ENCODE data around the gene ITPR1. TPM values are rescaled to one million over a fixed set of nuclear protein-coding genes. Genes with fewer than 3 reads are reported as not detected.
A peak's percentile ranks its signal among the peaks of the same experiment; 100 is the strongest.

Gene ITPR1
- total RNA-seq, 4 donors from 2014 or later = 15.3 to 50.2 (median 28.7) TPM

- H3K27ac ChIP-seq = peak overlapping the region in 2 of 4 donors; percentile 14 to 24
- WGBS, 2 donors (ENCODE audit: low coverage in 1 of 2) = 71 to 79% methylated on average over 1 to 5 of the region's 5 CpGs
- no peak for TF ChIP-seq POLR2A (IDR thresholded peaks at IDR 0.05)
- no peak for TF ChIP-seq CTCF (IDR thresholded peaks at IDR 0.05)
- TF ChIP-seq EP300 (IDR thresholded peaks at IDR 0.05; ENCODE audit: low read depth) = no peak
- no peak for TF ChIP-seq POLR2AphosphoS5 (IDR thresholded peaks at IDR 0.05)
- intact Hi-C loops (cut with DNase I; ENCODE audit: low total_unique reads) (no loop called here), in situ Hi-C loops (cut with MboI; ENCODE audit: low pct_ligation_motif_present in 1 of 4, low pct_unique_long_range_greater_than_20kb in 1 of 4, low sequenced_read_pairs in 3 of 4) (no loop called here)
- no peaks in the 10 kb centered on the region for H3K4me1 ChIP-seq
- no peak for DNase-seq
- H3K36me3 ChIP-seq = no peaks in the 10 kb centered on the region
- no peak overlapping the region for H3K4me3 ChIP-seq
- no peaks in the 10 kb centered on the region for H3K9me3 ChIP-seq
- no peaks in the 10 kb centered on the region for H3K27me3 ChIP-seq
Observed at GRCh38 chr3:4812591-4812990, 319.4 kb downstream of the ITPR1 start.

GRCh38 chr3:4813909-4814304 lies 320.8 kb downstream of the ITPR1 start:
- no peaks in the 10 kb centered on the region for H3K4me1 ChIP-seq
- no peaks in the 10 kb centered on the region for H3K27me3 ChIP-seq
- H3K27ac ChIP-seq = no peak overlapping the region
- H3K4me3 ChIP-seq = no peak overlapping the region
- intact Hi-C loops (cut with DNase I; ENCODE audit: low total_unique reads) (no loop called here), in situ Hi-C loops (cut with MboI; ENCODE audit: low pct_ligation_motif_present in 1 of 4, low pct_unique_long_range_greater_than_20kb in 1 of 4, low sequenced_read_pairs in 3 of 4) (no loop called here)
- no peak for TF ChIP-seq POLR2AphosphoS5 (IDR thresholded peaks at IDR 0.05)
- TF ChIP-seq POLR2A (IDR thresholded peaks at IDR 0.05) = no peak
- no peak for TF ChIP-seq EP300 (IDR thresholded peaks at IDR 0.05; ENCODE audit: low read depth)
- TF ChIP-seq CTCF (IDR thresholded peaks at IDR 0.05) = no peak
- H3K36me3 ChIP-seq = no peaks in the 10 kb centered on the region
- H3K9me3 ChIP-seq = no peaks in the 10 kb centered on the region
- no peak for DNase-seq
- 89 to 93% methylated on average over 5 to 6 of the region's 6 CpGs for WGBS, 2 donors (ENCODE audit: low coverage in 1 of 2)

GRCh38 chr3:4814305-4814903 lies 321.3 kb downstream of the ITPR1 start:
- H3K27me3 ChIP-seq = no peaks in the 10 kb centered on the region
- H3K27ac ChIP-seq = no peak overlapping the region

GRCh38 chr3:4814904-4815574 lies 321.9 kb downstream of the ITPR1 start:
- WGBS, 2 donors (ENCODE audit: low coverage in 1 of 2) = 82 to 95% methylated on average over 1 to 13 of the region's 13 CpGs
- in situ Hi-C loops (cut with MboI; ENCODE audit: low pct_ligation_motif_present in 1 of 4, low pct_unique_long_range_greater_than_20kb in 1 of 4, low sequenced_read_pairs in 3 of 4) = no loop called here
- Histone ChIP-seq H3K36me3 (no peaks in the 10 kb centered on the region), H3K9me3 (no peaks in the 10 kb centered on the region), H3K27ac (no peak overlapping the region), H3K4me3 (no peak overlapping the region), H3K4me1 (no peaks in the 10 kb centered on the region), H3K27me3 (no peaks in the 10 kb centered on the region)
- DNase-seq = no peak
- intact Hi-C loops (cut with DNase I; ENCODE audit: low total_unique reads) = no loop called here
- no peak for TF ChIP-seq CTCF (IDR thresholded peaks at IDR 0.05)
- TF ChIP-seq POLR2A (IDR thresholded peaks at IDR 0.05) = no peak
- TF ChIP-seq POLR2AphosphoS5 (IDR thresholded peaks at IDR 0.05) = no peak
- TF ChIP-seq EP300 (IDR thresholded peaks at IDR 0.05; ENCODE audit: low read depth) = no peak

More at GRCh38 chr3:4814305-4814903, 321.3 kb downstream of the ITPR1 start:
- TF ChIP-seq POLR2AphosphoS5 (IDR thresholded peaks at IDR 0.05) (no peak), CTCF (IDR thresholded peaks at IDR 0.05) (no peak), EP300 (IDR thresholded peaks at IDR 0.05; ENCODE audit: low read depth) (no peak), POLR2A (IDR thresholded peaks at IDR 0.05) (no peak)
- Histone ChIP-seq H3K9me3 (no peaks in the 10 kb centered on the region), H3K4me1 (no peaks in the 10 kb centered on the region), H3K36me3 (no peaks in the 10 kb centered on the region), H3K4me3 (no peak overlapping the region)
- WGBS, 2 donors (ENCODE audit: low coverage in 1 of 2) = 83 to 89% methylated on average over 17 to 20 of the region's 20 CpGs
- intact Hi-C loops (cut with DNase I; ENCODE audit: low total_unique reads) (no loop called here), in situ Hi-C loops (cut with MboI; ENCODE audit: low pct_ligation_motif_present in 1 of 4, low pct_unique_long_range_greater_than_20kb in 1 of 4, low sequenced_read_pairs in 3 of 4) (no loop called here)
- no peak for DNase-seq
